SU-DHL-6 (cell line): ENCODE data around the gene IQGAP1.

Experiments used
- H2AFZ ChIP-seq: fragments of 200-600 bp; sonication (generic); 2 replicates; pipeline ENCODE4 v1.6.1; 2014; ENCODE audit warnings: low read depth, mild to moderate bottlenecking, moderate library complexity, mixed read lengths, antibody characterized with exemption, low read length; ENCODE audit not compliant: severe bottlenecking
- H3F3A ChIP-seq: fragments of 200-600 bp; shearing (Covaris generic); 2 replicates; pipeline ENCODE4 v1.6.0; 2016; ENCODE audit warnings: antibody characterized with exemption, mild to moderate bottlenecking; ENCODE audit not compliant: insufficient read depth
- H3K27ac ChIP-seq: fragments of 200-600 bp; sonication (generic); 2 replicates; pipeline ENCODE4 v1.5.1; 2016; ENCODE audit warnings: low read depth, mild to moderate bottlenecking, low read length, moderate library complexity, mixed read lengths
- H3K27me3 ChIP-seq: fragments of 200-600 bp; sonication (generic), shearing (Covaris generic); 2 replicates; pipeline ENCODE4 v1.6.0; 2014; ENCODE audit warnings: mild to moderate bottlenecking, low read length
- H3K36me3 ChIP-seq: fragments of 200-600 bp; sonication (generic); 2 replicates; pipeline ENCODE4 v1.6.1; 2014; ENCODE audit warnings: mild to moderate bottlenecking, low read length, mixed read lengths
- H3K4me2 ChIP-seq: fragments of 300-600, 200-600 bp; shearing (Covaris generic), sonication (generic); 2 replicates; pipeline ENCODE4 v1.6.0; 2014; ENCODE audit warnings: low read length, low read depth, mild to moderate bottlenecking; ENCODE audit not compliant: poor library complexity, severe bottlenecking
- H3K4me3 ChIP-seq: fragments of 200-600 bp; sonication (generic); 2 replicates; pipeline ENCODE4 v1.5.1; 2014; ENCODE audit warnings: antibody characterized with exemption, low read length, mild to moderate bottlenecking, mixed read lengths; ENCODE audit not compliant: insufficient read depth, poor library complexity, severe bottlenecking
- H3K79me2 ChIP-seq: fragments of 200-600 bp; sonication (generic); 2 replicates; pipeline ENCODE4 v1.6.1; 2014; ENCODE audit warnings: mild to moderate bottlenecking, low read length, moderate library complexity; ENCODE audit not compliant: insufficient read depth
- H3K9ac ChIP-seq: fragments of 200-600 bp; sonication (generic); 2 replicates; pipeline ENCODE4 v1.7.0; 2014; ENCODE audit warnings: mild to moderate bottlenecking, low read length
- H3K9me2 ChIP-seq: fragments of 200-600 bp; sonication (generic); replicated peaks from 2 replicates; pipeline ENCODE4 v1.6.1; 2014; ENCODE audit warnings: low read length; ENCODE audit not compliant: insufficient read depth
- H3K9me3 ChIP-seq: fragments of 200-600 bp; sonication (generic); 2 replicates; pipeline ENCODE4 v1.6.1; 2014; ENCODE audit warnings: low read length, mixed read lengths; ENCODE audit not compliant: insufficient read depth
- H4K20me1 ChIP-seq: fragments of 200-600 bp; sonication (generic); 2 replicates; pipeline ENCODE4 v1.6.1; 2014; ENCODE audit warnings: low read depth, mild to moderate bottlenecking, antibody characterized with exemption, low read length, moderate library complexity, mixed read lengths
- CTCF ChIP-seq: fragments of 200-600 bp; sonication (generic); IDR thresholded peaks from one replicate; pipeline ENCODE4 v1.5.1; 2017; ENCODE audit warnings: antibody characterized with exemption, mild to moderate bottlenecking, low read length, moderate library complexity; ENCODE audit not compliant: insufficient read depth, poor library complexity, severe bottlenecking
- EZH2phosphoT487 ChIP-seq: fragments of 200-600 bp; sonication (generic), shearing (Covaris generic); conservative IDR thresholded peaks from 2 replicates; pipeline ENCODE4 v1.6.1; 2018; ENCODE audit warnings: mild to moderate bottlenecking, antibody characterized with exemption, low read length, moderate library complexity, mixed read lengths

Gene IQGAP1

GRCh38 chr15:90422043-90422442, 34.0 kb downstream of the IQGAP1 start:
- no peak overlapping the region for H2AFZ ChIP-seq
- peaks cover 3% of the 10 kb centered on the region; the same call in 1 of the 2 replicates for H3F3A ChIP-seq
- no peak overlapping the region for H3K4me3 ChIP-seq
- H3K4me2 ChIP-seq = no peak overlapping the region
- no peak overlapping the region for H3K9ac ChIP-seq
- H3K27ac ChIP-seq = no peak overlapping the region
- H3K27me3 ChIP-seq = no peaks in the 10 kb centered on the region
- H3K79me2 ChIP-seq = peaks cover 77% of the 10 kb centered on the region
- H3K36me3 ChIP-seq = no peaks in the 10 kb centered on the region
- no peaks in the 10 kb centered on the region for H3K9me2 ChIP-seq
- peaks cover 6% of the 10 kb centered on the region; the same call in 1 of the 2 replicates for H4K20me1 ChIP-seq
- H3K9me3 ChIP-seq = no peaks in the 10 kb centered on the region
- no peak for TF ChIP-seq EZH2phosphoT487
- TF ChIP-seq CTCF = no peak

- H3K4me3 ChIP-seq = no peak overlapping the region
- no peaks in the 10 kb centered on the region for H3K9me2 ChIP-seq
- H3K79me2 ChIP-seq = peaks cover 74% of the 10 kb centered on the region
These were observed 34.9 kb downstream of the IQGAP1 start for GRCh38 chr15:90422936-90423335.

GRCh38 chr15:90423801-90424319, 35.8 kb downstream of the IQGAP1 start:
- no peaks in the 10 kb centered on the region for H3K9me2 ChIP-seq
- H3F3A ChIP-seq = peaks cover 3% of the 10 kb centered on the region; the same call in 1 of the 2 replicates
- no peak overlapping the region for H3K4me2 ChIP-seq
- H3K9ac ChIP-seq = no peak overlapping the region
- no peak overlapping the region for H3K27ac ChIP-seq
- H3K9me3 ChIP-seq = no peaks in the 10 kb centered on the region
- H2AFZ ChIP-seq = no peak overlapping the region
- no peak overlapping the region for H3K4me3 ChIP-seq
- peaks cover 6% of the 10 kb centered on the region; the same call in 1 of the 2 replicates for H4K20me1 ChIP-seq
- H3K79me2 ChIP-seq = peaks cover 65% of the 10 kb centered on the region
- TF ChIP-seq EZH2phosphoT487 (no peak), CTCF (no peak)
- no peaks in the 10 kb centered on the region for H3K27me3 ChIP-seq
- no peaks in the 10 kb centered on the region for H3K36me3 ChIP-seq

More at GRCh38 chr15:90422936-90423335, 34.9 kb downstream of the IQGAP1 start:
- Histone ChIP-seq H3K27ac (no peak overlapping the region), H3F3A (peaks cover 3% of the 10 kb centered on the region; the same call in 1 of the 2 replicates), H2AFZ (no peak overlapping the region), H3K36me3 (no peaks in the 10 kb centered on the region), H4K20me1 (peaks cover 6% of the 10 kb centered on the region; the same call in 1 of the 2 replicates), H3K9me3 (no peaks in the 10 kb centered on the region), H3K4me2 (no peak overlapping the region), H3K27me3 (no peaks in the 10 kb centered on the region), H3K9ac (no peak overlapping the region)
- TF ChIP-seq CTCF (no peak), EZH2phosphoT487 (no peak)
